ENCODE results near the gene BARHL2. TPM values are rescaled to one million over a fixed set of nuclear protein-coding genes. Genes with fewer than 3 reads are reported as not detected.

BARHL2 gene
- total RNA-seq = not detected

GRCh38 chr1:90716552-90717355 is at the start of gene BARHL2:
Gene BARHL2, minus strand, starts transcription at chr1:90717302. Its CDS starts 107 bp downstream, at chr1:90717195.
- no peak for ATAC-seq
- intact Hi-C loops (cut with micrococcal nuclease) = no loop called here
- ChIA-PET POLR2A (interaction anchor here (1.1 to 1.3 kb wide), 2 partner anchors 10 to 458 kb away, joined by 3 read pairs; no protein-coding TSS in a partner anchor), CTCF (interaction anchor here (0.9 to 2.1 kb wide), 2 partner anchors 13 to 134 kb away, joined by 3 to 5 read pairs; no protein-coding TSS in a partner anchor)
- TF ChIP-seq CTCF (IDR thresholded peaks at IDR 0.05) = no peak
- H3K36me3 Mint-ChIP-seq (ENCODE audit: low read depth) = peaks cover 18% of the 10 kb centered on the region
- no peak for DNase-seq
- H3K9me3 Mint-ChIP-seq = peaks cover 13% of the 10 kb centered on the region
- H3K27ac Mint-ChIP-seq = no peak within 1 kb of the TSS
- H3K27me3 Mint-ChIP-seq = peaks cover 84% of the 10 kb centered on the region
- H3K4me1 Mint-ChIP-seq (ENCODE audit: low read depth) = peaks cover 17% of the 10 kb centered on the region
- H3K4me3 Mint-ChIP-seq = peak within 1 kb of the TSS; percentile 62

- ATAC-seq (no peak), DNase-seq (peak; percentile 6)
- no peak overlapping the region for H3K27ac Mint-ChIP-seq
- no peak for TF ChIP-seq CTCF (IDR thresholded peaks at IDR 0.05)
- no peaks in the 10 kb centered on the region for H3K9me3 Mint-ChIP-seq
- H3K27me3 Mint-ChIP-seq = peaks cover 25% of the 10 kb centered on the region
- POLR2A ChIA-PET = no interaction called here
- CTCF ChIA-PET = no interaction called here
- H3K4me1 Mint-ChIP-seq (ENCODE audit: low read depth) = peaks cover 5% of the 10 kb centered on the region
- H3K4me3 Mint-ChIP-seq = no peak overlapping the region
- H3K36me3 Mint-ChIP-seq (ENCODE audit: low read depth) = no peaks in the 10 kb centered on the region
- intact Hi-C loops (cut with micrococcal nuclease) = no loop called here
Observed at GRCh38 chr1:90763930-90764329, 46.8 kb upstream of the BARHL2 start.

GRCh38 chr1:90763506-90763905 is 46.4 kb upstream of the BARHL2 start:
- H3K4me1 Mint-ChIP-seq (ENCODE audit: low read depth) = peaks cover 5% of the 10 kb centered on the region
- CTCF ChIA-PET = no interaction called here
- intact Hi-C loops (cut with micrococcal nuclease) = no loop called here
- no peak for TF ChIP-seq CTCF (IDR thresholded peaks at IDR 0.05)
- H3K36me3 Mint-ChIP-seq (ENCODE audit: low read depth) = no peaks in the 10 kb centered on the region
- ATAC-seq = no peak
- peaks cover 27% of the 10 kb centered on the region for H3K27me3 Mint-ChIP-seq
- POLR2A ChIA-PET = no interaction called here
- DNase-seq = peak; percentile 2
- H3K9me3 Mint-ChIP-seq = no peaks in the 10 kb centered on the region
- no peak overlapping the region for H3K4me3 Mint-ChIP-seq
- H3K27ac Mint-ChIP-seq = no peak overlapping the region

- ChIA-PET CTCF (no interaction called here), POLR2A (interaction anchor here (0.6 kb wide), 1 partner anchor 734 kb away, joined by 3 read pairs; no protein-coding TSS in a partner anchor)
- Mint-ChIP-seq H3K4me3 (no peak overlapping the region), H3K36me3 (ENCODE audit: low read depth) (no peaks in the 10 kb centered on the region), H3K27ac (no peak overlapping the region), H3K9me3 (no peaks in the 10 kb centered on the region), H3K4me1 (ENCODE audit: low read depth) (peaks cover 5% of the 10 kb centered on the region), H3K27me3 (peaks cover 23% of the 10 kb centered on the region)
- TF ChIP-seq CTCF (IDR thresholded peaks at IDR 0.05) = no peak
- DNase-seq (no peak), ATAC-seq (no peak)
- intact Hi-C loops (cut with micrococcal nuclease) = no loop called here
Observed at GRCh38 chr1:90761781-90762589, 44.9 kb upstream of the BARHL2 start.

All from activated CD8-positive, alpha-beta T cell treated with anti-CD3 and anti-CD28 coated beads for 36 hours (primary cell).